Ovary (tissue), 3 donors: ENCODE data around the gene ZNF619.

ENCODE experiments used
- CTCF ChIP-seq, 3 donors: fragments of 450-650 bp in 2 of 3; fragments of 200-600 bp in 1 of 3; IDR thresholded peaks; one replicate each; pipeline versions ENCODE4 v1.5.1 to v1.8.0; 2016 to 2022; ENCODE audit warnings: antibody characterized with exemption in 3 of 3, mild to moderate bottlenecking in 1 of 3
- POLR2A ChIP-seq: fragments of 450-650 bp; IDR thresholded peaks from one replicate; pipeline ENCODE4 v1.6.1; 2017; ENCODE audit warnings: antibody characterized with exemption, mild to moderate bottlenecking, moderate library complexity
- donor health status: DM: no; HTN: no; CAD: no.

DNA sequence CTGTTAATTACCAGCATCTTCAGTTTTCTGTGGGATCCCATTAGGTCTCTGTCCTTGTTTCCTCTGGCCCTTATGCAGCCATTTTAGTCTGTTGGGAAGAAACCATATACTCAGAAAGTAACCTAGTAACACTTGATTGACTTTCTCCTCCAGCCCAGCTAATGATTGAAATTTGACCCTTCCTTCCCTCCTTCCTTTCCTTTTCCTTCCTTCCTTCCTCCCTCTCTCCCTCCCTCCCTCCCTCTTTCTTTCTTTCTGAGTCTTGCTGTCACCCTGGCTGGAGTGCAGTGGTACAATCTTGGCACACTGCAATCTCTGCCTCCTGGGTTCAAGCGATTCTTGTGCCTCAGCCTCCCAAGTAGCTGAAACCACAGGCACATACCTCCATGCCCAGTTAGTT is 23.0 kb downstream of the ZNF619 start:
- TF ChIP-seq POLR2A (no peak), CTCF (IDR thresholded peaks at IDR 0.05) (no peak)
